Left ventricle myocardium inferior (tissue), 1 donor: Measurements from ENCODE around the gene NOL4L. TPM values are rescaled to one million over a fixed set of nuclear protein-coding genes. Genes with fewer than 3 reads are reported as not detected.
A peak's percentile ranks its signal among the peaks of the same experiment; 100 is the strongest.

Source experiments
- DNase-seq: peaks from one replicate; pipeline ENCODE4 v3.0.0-alpha.2; 2020
- H3K27ac ChIP-seq: fragments of 200-600 bp; replicated peaks from 2 replicates; pipeline ENCODE4 v1.8.0; 2021
- H3K27me3 ChIP-seq: fragments of 200-600 bp; 2 replicates; pipeline ENCODE4 v1.8.0; 2021; ENCODE audit warnings: low read depth
- H3K36me3 ChIP-seq: fragments of 200-600 bp; 2 replicates; pipeline ENCODE4 v1.8.0; 2021
- H3K4me1 ChIP-seq: fragments of 200-600 bp; 2 replicates; pipeline ENCODE4 v1.8.0; 2021
- H3K4me3 ChIP-seq: fragments of 200-600 bp; 2 replicates; pipeline ENCODE4 v1.8.0; 2021; ENCODE audit warnings: mild to moderate bottlenecking, moderate library complexity
- H3K9me3 ChIP-seq: fragments of 200-600 bp; replicated peaks from 2 replicates; pipeline ENCODE4 v1.8.0; 2021
- CTCF ChIP-seq: fragments of 200-600 bp; IDR thresholded peaks from 2 replicates; pipeline ENCODE4 v1.8.0; 2021; ENCODE audit warnings: antibody characterized with exemption, mild to moderate bottlenecking, borderline replicate concordance
- intact Hi-C: fragments of 100-400 bp; cut with micrococcal nuclease; formaldehyde crosslinking; loops from one replicate; pipeline ENCODE4 v1.11.0; 2022
- total RNA-seq: library from RNA; stranded (reverse); fragmentation: NEBNext Ultra II Directional; extraction: Animal tissue kit (Norgen Biotek cat#: 25700); gene quantifications from one replicate; pipeline ENCODE4 v1.2.1, GENCODE V29; 2021
- donor health status: DM: no; HTN: yes; CAD: no; lungs with severe emphysema.

The NOL4L gene
- total RNA-seq, 1 donor from 2014 or later, result 5.6 TPM

GRCh38 chr20:32541323-32542258 is 43.5 kb downstream of the NOL4L start:
- DNase-seq, result no peak
- no peak overlapping the region for H3K27ac ChIP-seq
- no peak overlapping the region for H3K4me3 ChIP-seq
- TF ChIP-seq CTCF, result no peak
- peaks cover 22% of the 10 kb centered on the region for H3K4me1 ChIP-seq
- intact Hi-C loops, result no loop called here
- peaks cover 22% of the 10 kb centered on the region for H3K27me3 ChIP-seq
- no peaks in the 10 kb centered on the region for H3K36me3 ChIP-seq
- no peaks in the 10 kb centered on the region for H3K9me3 ChIP-seq

- H3K27ac ChIP-seq, result no peak overlapping the region
- no peaks in the 10 kb centered on the region for H3K36me3 ChIP-seq
- peaks cover 26% of the 10 kb centered on the region for H3K4me1 ChIP-seq
These were observed 45.1 kb downstream of the NOL4L start for GRCh38 chr20:32539817-32540675.

GRCh38 chr20:32539026-32539816 is 45.9 kb downstream of the NOL4L start:
- Histone ChIP-seq H3K36me3 (no peaks in the 10 kb centered on the region), H3K4me1 (peaks cover 26% of the 10 kb centered on the region), H3K27ac (no peak overlapping the region), H3K9me3 (no peaks in the 10 kb centered on the region), H3K4me3 (no peak overlapping the region), H3K27me3 (peaks cover 22% of the 10 kb centered on the region)
- intact Hi-C loops, result no loop called here
- TF ChIP-seq CTCF, result no peak
- DNase-seq, result no peak

More at GRCh38 chr20:32539817-32540675, 45.1 kb downstream of the NOL4L start:
- TF ChIP-seq CTCF, result no peak
- DNase-seq, result no peak
- H3K9me3 ChIP-seq, result no peaks in the 10 kb centered on the region
- peaks cover 22% of the 10 kb centered on the region for H3K27me3 ChIP-seq
- no peak overlapping the region for H3K4me3 ChIP-seq
- intact Hi-C loops, result no loop called here

- Histone ChIP-seq H3K4me1 (peaks cover 26% of the 10 kb centered on the region), H3K27me3 (peaks cover 22% of the 10 kb centered on the region), H3K9me3 (no peaks in the 10 kb centered on the region), H3K36me3 (no peaks in the 10 kb centered on the region), H3K27ac (peak overlapping the region; percentile 23), H3K4me3 (no peak overlapping the region)
- no peak for DNase-seq
- intact Hi-C loops, result no loop called here
- TF ChIP-seq CTCF, result no peak
These were observed 46.6 kb downstream of the NOL4L start for GRCh38 chr20:32538526-32538939.
